GM21526 (cell line): Measurements from ENCODE around the gene ZC3H8.
"Not testable (repeated sequence)": the region's sequence is repeated elsewhere in the genome, so short reads cannot be mapped to it uniquely, and the experiment has no call there.

Experiments used
- ATAC-seq: cut with Tn5 transposase; IDR thresholded peaks from one replicate; pipeline ENCODE4 v1.9.1; 2021; ENCODE audit warnings: moderate library complexity; ENCODE audit not compliant: unreplicated experiment, low FRiP score

The ZC3H8 gene

DNA sequence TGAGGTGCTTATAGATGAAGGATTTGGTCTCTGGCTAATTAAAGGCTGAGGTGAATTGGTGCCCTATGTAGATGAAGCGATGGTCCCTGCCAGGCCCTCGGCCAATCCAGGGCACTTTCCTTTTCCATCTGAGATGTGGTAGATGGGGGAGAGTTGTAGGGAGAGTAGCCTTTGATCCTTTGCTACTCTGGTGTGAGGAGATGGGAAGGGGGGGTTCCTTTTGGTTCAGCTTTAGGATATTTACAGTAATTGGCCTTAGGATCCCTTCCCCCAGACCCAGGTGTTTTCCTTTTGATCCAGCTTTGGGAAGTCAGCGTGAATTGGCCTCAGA lies 5.4 kb upstream of the ZC3H8 start:
- ATAC-seq, result no peak

- ATAC-seq, result peak; percentile 35
Observed at GRCh38 chr2:112259509-112260294, 4.9 kb upstream of the ZC3H8 start.

- ATAC-seq, result no peak
Observed at GRCh38 chr2:112257575-112257974, 2.7 kb upstream of the ZC3H8 start.

DNA sequence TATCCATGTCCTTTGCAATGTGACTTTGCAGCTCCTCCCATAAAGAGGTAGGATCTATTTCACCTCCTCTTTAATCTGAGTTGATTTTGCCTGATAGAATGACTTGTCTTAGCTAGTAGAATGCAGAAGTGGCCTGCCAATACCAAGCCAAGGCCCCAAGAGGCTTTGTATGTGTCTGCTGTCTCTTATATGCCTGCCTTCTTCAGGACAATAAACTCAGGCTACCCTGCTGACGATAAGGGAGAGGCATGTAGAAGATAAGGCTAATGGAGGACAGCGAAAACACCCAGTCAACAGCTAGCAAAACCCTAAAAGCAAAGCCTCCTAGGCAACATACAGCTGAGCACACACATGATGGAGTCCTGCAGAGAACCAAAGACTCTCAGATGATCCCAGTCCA lies 1.8 kb upstream of the ZC3H8 start:
- ATAC-seq, result no peak

DNA sequence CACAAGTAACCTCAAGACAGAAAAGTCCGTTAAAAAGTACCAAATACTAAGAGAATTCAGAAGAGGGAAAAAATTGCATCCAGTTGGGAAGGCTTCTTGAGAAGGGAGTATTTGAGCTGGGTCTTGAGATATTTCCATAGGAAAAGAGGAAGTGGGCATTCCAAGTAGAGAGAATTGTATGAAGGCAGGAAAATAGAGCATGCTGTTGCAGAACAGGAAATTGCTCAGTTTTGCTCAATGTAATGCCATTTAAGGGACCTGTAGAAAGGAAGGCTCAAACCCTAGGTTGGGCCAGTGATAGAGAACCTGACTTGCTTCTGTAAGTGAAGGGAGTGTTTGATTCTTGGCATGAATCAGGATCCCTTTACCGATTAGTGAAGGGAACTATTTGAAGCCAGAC lies 1.0 kb upstream of the ZC3H8 start:
- ATAC-seq, result no peak

GRCh38 chr2:112253261-112253815 lies 1.5 kb downstream of the ZC3H8 start:
- no peak for ATAC-seq

DNA sequence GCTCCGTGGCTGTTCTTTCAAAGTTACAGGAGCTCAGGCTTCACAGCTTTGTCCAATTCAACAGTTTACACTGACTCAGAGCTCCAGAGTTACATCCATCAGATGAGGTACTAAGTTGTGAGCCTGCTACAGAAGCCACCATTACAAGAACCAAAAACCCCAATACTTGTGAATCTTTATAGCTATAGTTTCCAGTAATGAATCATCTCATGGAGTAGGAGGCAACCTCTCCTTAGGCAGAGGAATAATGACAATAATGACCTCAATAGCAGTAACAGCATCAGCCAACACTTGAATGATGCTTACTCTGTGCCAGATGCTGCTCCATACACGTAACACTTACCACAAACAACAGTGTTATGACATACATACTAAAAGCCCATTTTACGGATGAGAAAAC lies 3.6 kb downstream of the ZC3H8 start:
- ATAC-seq, result no peak

DNA sequence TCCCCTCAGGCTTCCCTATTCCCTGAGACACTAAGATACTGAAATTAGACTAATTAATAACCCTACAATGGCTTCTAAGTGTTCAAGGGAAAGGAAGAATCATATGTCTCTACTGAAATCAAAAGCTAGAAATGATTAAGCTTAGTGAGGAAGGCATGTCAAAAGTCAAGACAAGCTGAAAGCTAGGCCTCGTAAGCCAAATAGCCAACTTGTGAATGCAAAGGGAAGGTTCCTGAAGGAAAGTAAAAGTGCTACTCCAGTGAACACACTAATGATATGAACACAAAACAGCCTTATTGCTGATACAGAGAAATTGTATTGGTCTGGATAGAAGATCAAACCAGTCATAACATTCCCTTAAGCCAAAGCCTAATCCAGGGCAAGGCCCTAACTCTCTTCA lies 10.0 kb downstream of the ZC3H8 start:
- ATAC-seq, result no peak

DNA sequence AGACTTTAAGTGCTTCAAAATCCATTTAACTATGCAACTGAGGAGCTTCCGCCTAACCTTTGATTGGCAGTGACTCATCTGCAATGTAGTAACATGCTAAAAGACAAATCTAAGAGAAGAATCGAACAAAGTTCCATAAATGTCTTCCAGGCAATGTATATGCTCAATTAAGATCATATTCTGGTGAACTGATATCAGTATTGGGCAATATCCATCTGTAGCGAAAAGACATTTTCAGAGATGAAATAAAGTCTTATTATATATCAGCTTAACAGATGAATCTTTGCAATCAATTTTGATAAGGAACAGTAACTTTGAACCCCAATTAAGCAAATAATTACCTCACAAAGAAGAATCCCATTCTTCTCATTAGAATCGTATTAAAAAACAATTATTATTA lies 11.6 kb downstream of the ZC3H8 start:
- no peak for ATAC-seq

DNA sequence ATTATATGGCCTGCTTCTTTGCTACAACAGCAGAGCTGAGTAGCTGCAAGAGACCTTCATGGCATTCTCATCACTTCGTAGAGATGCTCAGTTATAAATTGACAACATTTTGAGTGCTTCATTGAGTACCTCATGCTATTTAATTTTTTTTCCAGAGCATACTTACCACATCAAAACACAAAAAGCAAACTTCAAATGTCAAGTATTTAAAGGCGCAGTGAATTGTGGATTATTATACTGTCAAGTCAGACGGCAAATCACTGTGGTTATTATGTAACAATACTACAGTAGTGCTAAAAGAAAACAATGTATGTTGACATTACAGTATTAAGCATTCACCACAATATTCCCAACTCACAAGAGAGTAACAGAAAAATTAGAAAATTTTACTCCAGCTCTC lies 12.5 kb downstream of the ZC3H8 start:
- no peak for ATAC-seq

DNA sequence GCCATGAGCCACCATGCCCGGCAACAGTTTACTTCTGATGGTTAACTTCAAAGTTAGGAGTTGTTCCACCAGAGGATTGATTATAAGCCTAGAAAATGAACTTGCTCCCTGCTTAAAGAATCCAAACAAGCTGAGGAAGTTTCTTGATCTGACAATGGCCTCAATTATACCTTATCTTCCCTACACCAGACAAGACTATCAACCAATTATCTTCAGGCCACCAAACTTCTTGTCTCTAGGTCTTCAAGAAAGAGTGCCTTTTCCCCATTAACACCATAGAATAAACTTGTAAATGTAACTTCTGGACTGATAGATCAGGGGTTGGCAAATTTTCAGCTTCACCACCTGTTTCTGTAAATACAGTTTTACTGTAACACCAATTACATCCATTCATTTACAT lies 15.0 kb downstream of the ZC3H8 start:
- ATAC-seq, result no peak

DNA sequence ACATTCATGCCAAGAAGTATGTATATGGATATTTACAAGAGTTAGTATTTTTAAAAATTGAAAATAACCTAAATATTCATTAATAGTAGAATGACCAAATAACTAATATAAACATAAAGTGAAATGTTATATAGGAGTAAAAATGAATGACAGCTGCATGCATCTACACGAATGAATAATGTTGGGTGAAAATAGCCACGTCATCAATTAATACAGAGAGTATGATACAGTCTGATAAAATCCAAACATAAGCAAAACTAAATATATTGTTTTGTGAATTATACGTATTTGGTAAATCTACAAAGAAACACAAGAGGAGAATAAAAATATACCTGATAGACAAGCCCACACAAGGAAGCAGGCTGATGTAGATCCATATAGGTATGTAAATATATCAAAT lies 24.5 kb downstream of the ZC3H8 start:
- no peak for ATAC-seq

GRCh38 chr2:112229348-112229747 lies 25.5 kb downstream of the ZC3H8 start:
- ATAC-seq, result no peak

DNA sequence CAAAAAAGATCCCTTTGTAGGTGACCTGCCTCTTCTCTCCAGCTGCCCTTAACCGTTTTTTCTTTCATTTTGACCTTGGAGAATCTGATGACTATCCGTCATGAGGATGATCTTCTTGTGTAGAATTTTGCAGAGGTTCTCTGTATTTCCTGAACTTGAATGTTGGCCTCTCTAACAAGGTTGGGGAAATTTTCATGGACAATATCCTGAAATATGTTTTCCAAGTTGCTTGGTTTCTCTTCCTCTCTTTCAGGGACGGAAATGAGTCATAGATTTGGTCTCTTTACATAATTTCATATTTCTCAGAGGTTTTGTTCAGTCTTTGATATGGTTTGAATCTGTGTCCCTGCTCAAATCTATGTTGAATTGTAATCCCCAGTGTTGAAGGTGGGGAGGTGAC lies 34.0 kb downstream of the ZC3H8 start:
- ATAC-seq, result no peak

DNA sequence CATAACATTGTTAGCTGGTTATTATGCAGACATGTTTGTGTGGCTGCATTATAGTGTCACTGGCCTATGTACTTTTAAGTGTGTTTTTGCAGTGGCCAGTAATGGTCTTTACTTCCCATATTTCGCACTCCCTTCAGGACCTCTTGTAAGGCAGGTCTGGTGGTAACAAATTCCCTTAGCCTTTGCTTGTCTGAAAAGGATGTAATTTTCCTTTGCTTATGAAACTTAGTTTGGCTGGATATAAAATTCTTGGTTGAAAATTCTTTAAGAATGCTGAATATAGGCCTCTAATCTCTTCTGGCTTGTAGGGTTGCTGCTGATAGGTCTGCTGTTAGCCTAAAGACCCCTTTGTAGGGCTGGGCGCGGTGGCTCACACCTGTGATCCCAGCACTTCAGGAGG lies 34.7 kb downstream of the ZC3H8 start:
- ATAC-seq, result no peak

GRCh38 chr2:112217854-112218253 lies 37.0 kb downstream of the ZC3H8 start:
- no peak for ATAC-seq

- ATAC-seq, result no peak
Observed at GRCh38 chr2:112216167-112216566, 38.7 kb downstream of the ZC3H8 start.

GRCh38 chr2:112207905-112208304 lies 46.9 kb downstream of the ZC3H8 start:
- not testable (repeated sequence) for ATAC-seq

GRCh38 chr2:112204411-112204810 lies 50.4 kb downstream of the ZC3H8 start:
- no peak for ATAC-seq

DNA sequence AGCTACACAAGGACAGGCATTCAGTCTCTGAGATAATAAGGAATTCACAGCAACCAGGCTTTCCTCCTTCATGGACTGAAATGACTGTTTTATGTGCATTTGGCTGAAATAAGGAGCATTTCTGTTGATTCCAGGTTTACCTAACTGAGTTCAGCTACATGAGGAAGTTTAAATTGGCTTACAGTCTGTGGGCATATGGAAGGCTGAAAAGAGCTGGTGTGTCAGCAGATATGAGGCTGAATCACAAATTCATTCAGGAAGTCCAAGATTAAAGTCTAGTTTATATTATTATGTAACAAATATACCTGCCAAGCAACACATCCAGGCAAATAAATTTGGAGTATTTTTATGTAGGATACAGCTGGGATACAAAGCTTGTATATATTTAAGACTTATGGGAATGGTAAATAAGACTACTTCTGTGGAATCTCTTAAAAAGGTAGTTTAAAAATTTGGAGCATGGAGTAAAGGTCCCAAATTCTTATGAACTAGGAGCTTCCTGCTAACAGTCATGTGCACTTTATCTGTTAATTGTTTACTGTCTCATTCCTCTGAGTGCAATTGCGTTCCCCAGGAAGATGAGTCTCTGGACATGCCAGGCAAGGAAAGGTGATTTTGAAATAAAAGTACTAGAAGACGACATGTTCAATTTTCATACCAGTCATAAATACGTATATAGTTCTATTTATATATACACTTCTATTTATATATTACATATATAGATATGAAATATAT lies 53.0 kb downstream of the ZC3H8 start:
- ATAC-seq, result no peak

DNA sequence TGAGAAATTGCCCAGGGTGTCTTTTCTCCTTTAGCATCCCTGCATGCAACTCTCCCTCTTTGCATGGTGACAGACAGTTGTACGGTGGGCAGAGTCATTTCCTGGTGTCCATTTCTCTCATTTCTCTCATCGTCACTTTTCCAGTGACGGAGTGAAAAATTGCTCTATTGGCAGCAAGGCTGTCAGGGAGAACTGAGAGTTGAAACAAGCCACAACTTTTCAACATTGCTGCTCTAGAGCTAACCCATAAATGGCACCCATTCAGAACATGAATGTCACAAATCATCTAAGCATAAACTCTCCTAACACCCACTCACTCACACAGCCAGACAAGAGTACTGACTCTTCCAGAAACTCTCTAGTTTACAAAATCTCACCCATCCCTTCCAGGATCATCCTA lies 55.7 kb downstream of the ZC3H8 start:
- ATAC-seq, result no peak

GRCh38 chr2:112198780-112199179 lies 56.1 kb downstream of the ZC3H8 start:
- ATAC-seq, result no peak
